HEK293 (cell line): ENCODE results near the gene SLC44A1.

Source experiments
- BCL11A ChIP-seq: fragments of 450-650 bp; formaldehyde crosslinking; IDR thresholded peaks from 2 replicates; pipeline ENCODE4 v1.5.1; 2016; ENCODE audit warnings: low read depth, missing biosample characterization, missing genetic modification characterization
- SETDB1 ChIP-seq: IDR thresholded peaks from one replicate; pipeline ENCODE4 v1.6.1; 2017; ENCODE audit warnings: mild to moderate bottlenecking, low read length, moderate library complexity, mixed read lengths; ENCODE audit not compliant: insufficient read length
- YY1 ChIP-seq: fragments of 450-650 bp; formaldehyde crosslinking; IDR thresholded peaks from 2 replicates; pipeline ENCODE4 v1.5.1; 2018; ENCODE audit warnings: missing biosample characterization, missing genetic modification characterization
- ZNF274 ChIP-seq, 2 experiments: fragments of 200-500 bp in 1 of 2; fragments of 450-650 bp in 1 of 2; sonication (Bioruptor generic) in 1 of 2; formaldehyde crosslinking in 1 of 2; IDR thresholded peaks; 2 replicates each; pipeline versions ENCODE4 v1.5.1 to v1.6.1; 2014 to 2016; ENCODE audit warnings: borderline replicate concordance in 1 of 2, inconsistent platforms in 1 of 2, low read length in 1 of 2, missing biosample characterization in 1 of 2, missing genetic modification characterization in 1 of 2
- ZNF292 ChIP-seq: fragments of 450-650 bp; formaldehyde crosslinking; IDR thresholded peaks from 2 replicates; pipeline ENCODE4 v1.5.1; 2016; ENCODE audit warnings: low read depth, missing biosample characterization, missing genetic modification characterization, borderline replicate concordance
- ZNF629 ChIP-seq: fragments of 450-650 bp; formaldehyde crosslinking; IDR thresholded peaks from 2 replicates; pipeline ENCODE4 v1.5.1; 2017; ENCODE audit warnings: missing biosample characterization, missing genetic modification characterization
- ZNF837 ChIP-seq: fragments of 450-650 bp; formaldehyde crosslinking; IDR thresholded peaks from 2 replicates; pipeline ENCODE4 v1.5.1; 2016; ENCODE audit warnings: missing biosample characterization, missing genetic modification characterization
- TF ChIP-seq, protein P1 (sequence below): fragments of 450-650 bp; formaldehyde crosslinking; IDR thresholded peaks from 2 replicates; pipeline ENCODE4 v1.5.1; 2016; ENCODE audit warnings: missing biosample characterization, missing genetic modification characterization
- TF ChIP-seq, protein P2 (sequence below): fragments of 450-650 bp; formaldehyde crosslinking; IDR thresholded peaks from 2 replicates; pipeline ENCODE4 v1.5.1; 2016; ENCODE audit warnings: missing biosample characterization, missing genetic modification characterization
- TF ChIP-seq, protein P3 (sequence below): fragments of 450-650 bp; formaldehyde crosslinking; IDR thresholded peaks from 2 replicates; pipeline ENCODE4 v1.5.1; 2016; ENCODE audit warnings: missing biosample characterization, missing genetic modification characterization, low read depth
- TF ChIP-seq, protein P4 (sequence below): sonication (generic); formaldehyde crosslinking; IDR thresholded peaks from 2 replicates; pipeline ENCODE4 v1.8.1; 2022; ENCODE audit warnings: mild to moderate bottlenecking, moderate library complexity, missing genetic modification reagents
- TF ChIP-seq, protein P5 (sequence below): fragments of 450-650 bp; formaldehyde crosslinking; IDR thresholded peaks from 2 replicates; pipeline ENCODE4 v1.5.1; 2017; ENCODE audit warnings: missing biosample characterization, mild to moderate bottlenecking, missing genetic modification characterization, moderate library complexity
- TF ChIP-seq, protein P6 (sequence below): fragments of 450-650 bp; formaldehyde crosslinking; IDR thresholded peaks from 2 replicates; pipeline ENCODE4 v1.5.1; 2016; ENCODE audit warnings: missing biosample characterization, missing genetic modification characterization
- TF ChIP-seq, protein P7 (sequence below): IDR thresholded peaks from 2 replicates; pipeline ENCODE4 v1.6.1; 2011; ENCODE audit warnings: mild to moderate bottlenecking, low read depth, low read length, borderline replicate concordance

DNA sequence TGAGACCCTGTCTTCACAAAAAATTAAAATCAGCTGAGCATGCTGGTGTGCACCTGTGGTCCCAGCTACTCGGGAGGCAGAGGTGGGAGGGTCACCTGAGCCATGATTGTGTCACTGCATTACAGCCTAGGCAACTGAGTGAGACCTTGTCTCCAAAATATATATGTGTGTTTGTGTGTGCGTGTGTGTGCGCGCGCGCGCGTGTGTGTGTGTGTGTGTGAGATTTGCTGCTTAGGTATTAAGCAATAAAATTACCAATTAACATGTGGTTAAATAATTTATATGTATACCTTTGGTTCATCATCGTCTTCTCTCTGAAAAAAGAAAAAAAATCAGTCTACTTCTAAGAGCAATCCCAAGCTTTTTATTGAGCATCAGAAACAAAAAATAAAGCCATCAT, 117.4 kb downstream of the SLC44A1 start:
- TF ChIP-seq BCL11A: no peak
- TF ChIP-seq, protein P1, sequence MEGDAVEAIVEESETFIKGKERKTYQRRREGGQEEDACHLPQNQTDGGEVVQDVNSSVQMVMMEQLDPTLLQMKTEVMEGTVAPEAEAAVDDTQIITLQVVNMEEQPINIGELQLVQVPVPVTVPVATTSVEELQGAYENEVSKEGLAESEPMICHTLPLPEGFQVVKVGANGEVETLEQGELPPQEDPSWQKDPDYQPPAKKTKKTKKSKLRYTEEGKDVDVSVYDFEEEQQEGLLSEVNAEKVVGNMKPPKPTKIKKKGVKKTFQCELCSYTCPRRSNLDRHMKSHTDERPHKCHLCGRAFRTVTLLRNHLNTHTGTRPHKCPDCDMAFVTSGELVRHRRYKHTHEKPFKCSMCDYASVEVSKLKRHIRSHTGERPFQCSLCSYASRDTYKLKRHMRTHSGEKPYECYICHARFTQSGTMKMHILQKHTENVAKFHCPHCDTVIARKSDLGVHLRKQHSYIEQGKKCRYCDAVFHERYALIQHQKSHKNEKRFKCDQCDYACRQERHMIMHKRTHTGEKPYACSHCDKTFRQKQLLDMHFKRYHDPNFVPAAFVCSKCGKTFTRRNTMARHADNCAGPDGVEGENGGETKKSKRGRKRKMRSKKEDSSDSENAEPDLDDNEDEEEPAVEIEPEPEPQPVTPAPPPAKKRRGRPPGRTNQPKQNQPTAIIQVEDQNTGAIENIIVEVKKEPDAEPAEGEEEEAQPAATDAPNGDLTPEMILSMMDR (tag by site-specific recombination): no peak
- TF ChIP-seq, protein P2, sequence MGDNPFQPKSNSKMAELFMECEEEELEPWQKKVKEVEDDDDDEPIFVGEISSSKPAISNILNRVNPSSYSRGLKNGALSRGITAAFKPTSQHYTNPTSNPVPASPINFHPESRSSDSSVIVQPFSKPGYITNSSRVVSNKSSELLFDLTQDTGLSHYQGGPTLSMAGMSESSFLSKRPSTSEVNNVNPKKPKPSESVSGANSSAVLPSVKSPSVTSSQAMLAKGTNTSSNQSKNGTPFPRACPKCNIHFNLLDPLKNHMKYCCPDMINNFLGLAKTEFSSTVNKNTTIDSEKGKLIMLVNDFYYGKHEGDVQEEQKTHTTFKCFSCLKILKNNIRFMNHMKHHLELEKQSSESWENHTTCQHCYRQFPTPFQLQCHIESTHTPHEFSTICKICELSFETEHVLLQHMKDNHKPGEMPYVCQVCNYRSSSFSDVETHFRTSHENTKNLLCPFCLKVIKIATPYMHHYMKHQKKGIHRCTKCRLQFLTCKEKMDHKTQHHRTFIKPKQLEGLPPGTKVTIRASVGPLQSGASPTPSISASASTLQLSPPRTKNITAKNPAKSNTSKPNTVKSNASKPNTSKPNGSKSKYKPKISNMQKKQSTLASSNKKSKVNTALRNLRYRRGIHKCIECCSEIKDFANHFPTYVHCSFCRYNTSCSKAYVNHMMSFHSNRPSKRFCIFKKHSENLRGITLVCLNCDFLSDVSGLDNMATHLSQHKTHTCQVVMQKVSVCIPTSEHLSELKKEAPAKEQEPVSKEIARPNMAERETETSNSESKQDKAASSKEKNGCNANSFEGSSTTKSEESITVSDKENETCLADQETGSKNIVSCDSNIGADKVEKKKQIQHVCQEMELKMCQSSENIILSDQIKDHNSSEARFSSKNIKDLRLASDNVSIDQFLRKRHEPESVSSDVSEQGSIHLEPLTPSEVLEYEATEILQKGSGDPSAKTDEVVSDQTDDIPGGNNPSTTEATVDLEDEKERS (tag by site-specific recombination): no peak
- no peak for TF ChIP-seq ZNF292 (tag by site-specific recombination)
- TF ChIP-seq, protein P3, sequence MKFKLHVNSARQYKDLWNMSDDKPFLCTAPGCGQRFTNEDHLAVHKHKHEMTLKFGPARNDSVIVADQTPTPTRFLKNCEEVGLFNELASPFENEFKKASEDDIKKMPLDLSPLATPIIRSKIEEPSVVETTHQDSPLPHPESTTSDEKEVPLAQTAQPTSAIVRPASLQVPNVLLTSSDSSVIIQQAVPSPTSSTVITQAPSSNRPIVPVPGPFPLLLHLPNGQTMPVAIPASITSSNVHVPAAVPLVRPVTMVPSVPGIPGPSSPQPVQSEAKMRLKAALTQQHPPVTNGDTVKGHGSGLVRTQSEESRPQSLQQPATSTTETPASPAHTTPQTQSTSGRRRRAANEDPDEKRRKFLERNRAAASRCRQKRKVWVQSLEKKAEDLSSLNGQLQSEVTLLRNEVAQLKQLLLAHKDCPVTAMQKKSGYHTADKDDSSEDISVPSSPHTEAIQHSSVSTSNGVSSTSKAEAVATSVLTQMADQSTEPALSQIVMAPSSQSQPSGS (tag by site-specific recombination): no peak
- TF ChIP-seq ZNF629: no peak
- TF ChIP-seq ZNF274 (IDR thresholded peaks at IDR 0.05; ENCODE audit: low read length): no peak
- no peak for TF ChIP-seq ZNF274 (tag by site-specific recombination; IDR thresholded peaks at IDR 0.05; ENCODE audit: borderline replicate concordance)
- no peak for TF ChIP-seq YY1
- TF ChIP-seq, protein P4, sequence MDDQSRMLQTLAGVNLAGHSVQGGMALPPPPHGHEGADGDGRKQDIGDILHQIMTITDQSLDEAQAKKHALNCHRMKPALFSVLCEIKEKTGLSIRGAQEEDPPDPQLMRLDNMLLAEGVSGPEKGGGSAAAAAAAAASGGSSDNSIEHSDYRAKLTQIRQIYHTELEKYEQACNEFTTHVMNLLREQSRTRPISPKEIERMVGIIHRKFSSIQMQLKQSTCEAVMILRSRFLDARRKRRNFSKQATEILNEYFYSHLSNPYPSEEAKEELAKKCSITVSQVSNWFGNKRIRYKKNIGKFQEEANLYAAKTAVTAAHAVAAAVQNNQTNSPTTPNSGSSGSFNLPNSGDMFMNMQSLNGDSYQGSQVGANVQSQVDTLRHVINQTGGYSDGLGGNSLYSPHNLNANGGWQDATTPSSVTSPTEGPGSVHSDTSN: no peak
- TF ChIP-seq, protein P5, sequence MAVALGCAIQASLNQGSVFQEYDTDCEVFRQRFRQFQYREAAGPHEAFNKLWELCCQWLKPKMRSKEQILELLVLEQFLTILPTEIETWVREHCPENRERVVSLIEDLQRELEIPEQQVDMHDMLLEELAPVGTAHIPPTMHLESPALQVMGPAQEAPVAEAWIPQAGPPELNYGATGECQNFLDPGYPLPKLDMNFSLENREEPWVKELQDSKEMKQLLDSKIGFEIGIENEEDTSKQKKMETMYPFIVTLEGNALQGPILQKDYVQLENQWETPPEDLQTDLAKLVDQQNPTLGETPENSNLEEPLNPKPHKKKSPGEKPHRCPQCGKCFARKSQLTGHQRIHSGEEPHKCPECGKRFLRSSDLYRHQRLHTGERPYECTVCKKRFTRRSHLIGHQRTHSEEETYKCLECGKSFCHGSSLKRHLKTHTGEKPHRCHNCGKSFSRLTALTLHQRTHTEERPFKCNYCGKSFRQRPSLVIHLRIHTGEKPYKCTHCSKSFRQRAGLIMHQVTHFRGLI (tag by site-specific recombination): no peak
- no peak for TF ChIP-seq SETDB1
- TF ChIP-seq, protein P6, sequence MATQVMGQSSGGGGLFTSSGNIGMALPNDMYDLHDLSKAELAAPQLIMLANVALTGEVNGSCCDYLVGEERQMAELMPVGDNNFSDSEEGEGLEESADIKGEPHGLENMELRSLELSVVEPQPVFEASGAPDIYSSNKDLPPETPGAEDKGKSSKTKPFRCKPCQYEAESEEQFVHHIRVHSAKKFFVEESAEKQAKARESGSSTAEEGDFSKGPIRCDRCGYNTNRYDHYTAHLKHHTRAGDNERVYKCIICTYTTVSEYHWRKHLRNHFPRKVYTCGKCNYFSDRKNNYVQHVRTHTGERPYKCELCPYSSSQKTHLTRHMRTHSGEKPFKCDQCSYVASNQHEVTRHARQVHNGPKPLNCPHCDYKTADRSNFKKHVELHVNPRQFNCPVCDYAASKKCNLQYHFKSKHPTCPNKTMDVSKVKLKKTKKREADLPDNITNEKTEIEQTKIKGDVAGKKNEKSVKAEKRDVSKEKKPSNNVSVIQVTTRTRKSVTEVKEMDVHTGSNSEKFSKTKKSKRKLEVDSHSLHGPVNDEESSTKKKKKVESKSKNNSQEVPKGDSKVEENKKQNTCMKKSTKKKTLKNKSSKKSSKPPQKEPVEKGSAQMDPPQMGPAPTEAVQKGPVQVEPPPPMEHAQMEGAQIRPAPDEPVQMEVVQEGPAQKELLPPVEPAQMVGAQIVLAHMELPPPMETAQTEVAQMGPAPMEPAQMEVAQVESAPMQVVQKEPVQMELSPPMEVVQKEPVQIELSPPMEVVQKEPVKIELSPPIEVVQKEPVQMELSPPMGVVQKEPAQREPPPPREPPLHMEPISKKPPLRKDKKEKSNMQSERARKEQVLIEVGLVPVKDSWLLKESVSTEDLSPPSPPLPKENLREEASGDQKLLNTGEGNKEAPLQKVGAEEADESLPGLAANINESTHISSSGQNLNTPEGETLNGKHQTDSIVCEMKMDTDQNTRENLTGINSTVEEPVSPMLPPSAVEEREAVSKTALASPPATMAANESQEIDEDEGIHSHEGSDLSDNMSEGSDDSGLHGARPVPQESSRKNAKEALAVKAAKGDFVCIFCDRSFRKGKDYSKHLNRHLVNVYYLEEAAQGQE (tag by site-specific recombination): no peak
- TF ChIP-seq, protein P7, sequence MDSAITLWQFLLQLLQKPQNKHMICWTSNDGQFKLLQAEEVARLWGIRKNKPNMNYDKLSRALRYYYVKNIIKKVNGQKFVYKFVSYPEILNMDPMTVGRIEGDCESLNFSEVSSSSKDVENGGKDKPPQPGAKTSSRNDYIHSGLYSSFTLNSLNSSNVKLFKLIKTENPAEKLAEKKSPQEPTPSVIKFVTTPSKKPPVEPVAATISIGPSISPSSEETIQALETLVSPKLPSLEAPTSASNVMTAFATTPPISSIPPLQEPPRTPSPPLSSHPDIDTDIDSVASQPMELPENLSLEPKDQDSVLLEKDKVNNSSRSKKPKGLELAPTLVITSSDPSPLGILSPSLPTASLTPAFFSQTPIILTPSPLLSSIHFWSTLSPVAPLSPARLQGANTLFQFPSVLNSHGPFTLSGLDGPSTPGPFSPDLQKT: no peak
- TF ChIP-seq ZNF837 (tag by site-specific recombination): no peak
